Gastrocnemius medialis (tissue), 4 donors: ENCODE data around the gene ENG. TPM values are rescaled to one million over a fixed set of nuclear protein-coding genes. Genes with fewer than 3 reads are reported as not detected.

Experiments
- ATAC-seq, 2 donors: fragments of 150-250 bp; one replicate each; pipeline ENCODE4 v1.9.1; 2016
- DNase-seq, 2 donors: peaks; one replicate each; pipeline ENCODE4 v3.0.0-alpha.2; 2019
- H3K27ac ChIP-seq, 4 donors: fragments of 200-600 bp; sonication (generic); 1 replicate in 1 of 4; 2 replicates in 3 of 4; pipeline ENCODE4 v1.5.1; 2016 to 2018; ENCODE audit warnings: mild to moderate bottlenecking in 2 of 4, moderate library complexity in 1 of 4
- H3K27me3 ChIP-seq, 3 donors: fragments of 200-600 bp; sonication (generic) in 2 of 3; 1 replicate in 1 of 3; 2 replicates in 2 of 3; pipeline versions ENCODE4 v1.5.1 to v1.6.0; 2016 to 2019; ENCODE audit warnings: mild to moderate bottlenecking in 1 of 3, moderate library complexity in 1 of 3
- H3K36me3 ChIP-seq, 2 donors: fragments of 200-600 bp; sonication (generic) in 1 of 2; one replicate each; pipeline ENCODE4 v1.5.1; 2017 to 2018
- H3K4me1 ChIP-seq, 2 donors: fragments of 200-600 bp; sonication (generic) in 1 of 2; one replicate each; pipeline ENCODE4 v1.5.1; 2016 to 2017; ENCODE audit warnings: mild to moderate bottlenecking in 2 of 2
- H3K4me3 ChIP-seq, 4 donors: fragments of 200-600 bp; sonication (generic) in 3 of 4; 1 replicate in 1 of 4; 2 replicates in 3 of 4; pipeline ENCODE4 v1.5.1; 2016 to 2019; ENCODE audit warnings: mild to moderate bottlenecking in 2 of 4
- H3K9me3 ChIP-seq, 3 donors: fragments of 200-600 bp; sonication (generic) in 2 of 3; 1 replicate in 1 of 3; 2 replicates in 2 of 3; pipeline ENCODE4 v1.5.1; 2016 to 2019
- CTCF ChIP-seq, 5 experiments: fragments of 450-650 bp in 3 of 5; fragments of 200-600 bp in 2 of 5; sonication (generic) in 2 of 5; IDR thresholded peaks in 4 of 5; conservative IDR thresholded peaks in 1 of 5; 1 replicate in 4 of 5; 2 replicates in 1 of 5; pipeline ENCODE4 v1.5.1; 2016 to 2019; ENCODE audit warnings: antibody characterized with exemption in 5 of 5, mild to moderate bottlenecking in 3 of 5, moderate library complexity in 3 of 5
- POLR2A ChIP-seq, 2 donors: fragments of 450-650 bp; IDR thresholded peaks; one replicate each; pipeline ENCODE4 v1.6.1; 2017; ENCODE audit warnings: antibody characterized with exemption in 2 of 2, mild to moderate bottlenecking in 2 of 2, moderate library complexity in 2 of 2
- in situ Hi-C, 4 donors: fragments of 200-750 bp; cut with MboI; loops; one replicate each; pipeline versions ENCODE4 v1.15.0 to v1.8.0; 2017; ENCODE audit warnings: low sequenced_read_pairs in 4 of 4
- intact Hi-C: fragments of 100-400 bp; cut with DNase I; formaldehyde crosslinking; loops from one replicate; pipeline ENCODE4 v1.15.1; 2023; ENCODE audit warnings: low total_unique reads
- total RNA-seq, 4 donors: library from RNA; depleted of rRNA; stranded (reverse); fragments of >200 nt; gene quantifications; one replicate each; pipeline versions ENCODE4 v1.1.0 to v1.2.3, GENCODE V29; 2016

The ENG gene
- total RNA-seq, 4 donors from 2014 or later = 27.4 to 49.8 (median 32.6) TPM

- peaks cover 23 to 40% of the 10 kb centered on the region in 2 donors for H3K4me1 ChIP-seq
- DNase-seq (no peak), ATAC-seq (peak; percentile 18 to 30)
- intact Hi-C loops = loop anchor here (5.0 kb wide), 1 partner anchor 446 kb away; the partner anchor contains the start of genes LRSAM1 and RPL12
- in situ Hi-C loops = no loop called here
- no peaks in the 10 kb centered on the region for H3K27me3 ChIP-seq
- no peak for TF ChIP-seq POLR2A (IDR thresholded peaks at IDR 0.05)
- no peak for TF ChIP-seq CTCF (IDR thresholded peaks at IDR 0.05 in 4 of 5, conservative IDR thresholded peaks at IDR 0.05 in 1 of 5)
- H3K9me3 ChIP-seq = no peaks in the 10 kb centered on the region
- peak overlapping the region; percentile 90 to 97 (median 93) for H3K27ac ChIP-seq
- peak overlapping the region; percentile 89 to 94 (median 90) for H3K4me3 ChIP-seq
- H3K36me3 ChIP-seq = peaks cover 0 to 25% of the 10 kb centered on the region in 2 donors
Measured at GRCh38 chr9:127898433-127899127, 44.1 kb upstream of the ENG start.

DNA sequence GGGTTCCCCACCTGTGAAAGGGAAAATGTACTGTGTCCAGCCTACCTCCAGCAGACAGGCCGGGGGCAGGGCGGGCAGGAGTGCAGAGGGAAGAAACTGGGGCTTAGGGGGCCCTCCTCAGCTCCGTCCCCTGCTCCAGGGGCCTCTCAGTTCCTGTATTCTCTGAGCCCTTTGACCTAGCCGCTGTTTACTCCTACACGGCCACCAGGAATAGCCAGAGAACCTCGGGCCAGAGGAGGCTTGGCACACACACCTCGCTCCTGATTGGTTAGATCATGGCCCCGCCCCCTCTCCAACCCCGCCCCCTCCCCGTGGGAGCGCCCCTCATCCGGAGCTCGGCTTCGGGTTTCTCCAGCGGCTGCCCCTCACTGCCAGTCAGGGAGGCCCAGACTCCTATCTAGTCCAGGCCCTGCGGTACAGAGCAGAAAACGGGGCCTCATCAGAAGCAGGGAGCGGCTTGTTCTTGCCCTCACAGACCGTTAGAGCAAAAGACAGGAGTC is 42.8 kb upstream of the ENG start:
- in situ Hi-C loops = no loop called here
- Histone ChIP-seq H3K4me1 (peaks cover 22 to 35% of the 10 kb centered on the region in 2 donors), H3K4me3 (peak overlapping the region; percentile 89 to 94 (median 90)), H3K27ac (peak overlapping the region; percentile 90 to 97 (median 93)), H3K36me3 (peaks cover 0 to 38% of the 10 kb centered on the region in 2 donors), H3K9me3 (no peaks in the 10 kb centered on the region), H3K27me3 (no peaks in the 10 kb centered on the region)
- peak; percentile 89 to 93 for DNase-seq
- ATAC-seq = peak; percentile 88
- intact Hi-C loops = loop anchor here (1.0 to 5.0 kb wide), 3 partner anchors 20 to 445 kb away; partner anchors contain the start of genes AK1, LRSAM1, RPL12 and ST6GALNAC4
- peak in 1 of 5 experiments; percentile 6 for TF ChIP-seq CTCF (IDR thresholded peaks at IDR 0.05 in 4 of 5, conservative IDR thresholded peaks at IDR 0.05 in 1 of 5)
- peak; percentile 42 to 72 for TF ChIP-seq POLR2A (IDR thresholded peaks at IDR 0.05)

- no peaks in the 10 kb centered on the region for H3K27me3 ChIP-seq
- intact Hi-C loops = loop anchor here (1.0 to 5.0 kb wide), 3 partner anchors 19 to 444 kb away; partner anchors contain the start of genes AK1, LRSAM1, RPL12 and ST6GALNAC4
- no peak for DNase-seq
- H3K9me3 ChIP-seq = no peaks in the 10 kb centered on the region
- TF ChIP-seq POLR2A (IDR thresholded peaks at IDR 0.05) (no peak), CTCF (IDR thresholded peaks at IDR 0.05 in 4 of 5, conservative IDR thresholded peaks at IDR 0.05 in 1 of 5) (no peak)
- H3K36me3 ChIP-seq = peaks cover 0 to 44% of the 10 kb centered on the region in 2 donors
- peak overlapping the region; percentile 89 to 94 (median 90) for H3K4me3 ChIP-seq
- peak overlapping the region; percentile 90 to 97 (median 93) for H3K27ac ChIP-seq
- peaks cover 22 to 35% of the 10 kb centered on the region in 2 donors for H3K4me1 ChIP-seq
- in situ Hi-C loops = no loop called here
- peak in 1 of 2 donors; percentile 3 for ATAC-seq
Measured at GRCh38 chr9:127896395-127897192, 42.1 kb upstream of the ENG start.

- no peaks in the 10 kb centered on the region for H3K27me3 ChIP-seq
- intact Hi-C loops = loop anchor here (5.0 kb wide), 1 partner anchor 444 kb away; the partner anchor contains the start of genes LRSAM1 and RPL12
- peak overlapping the region in 1 of 4 donors; percentile 90 for H3K4me3 ChIP-seq
- no peaks in the 10 kb centered on the region for H3K9me3 ChIP-seq
- H3K27ac ChIP-seq = peak overlapping the region; percentile 90 to 97 (median 93)
- TF ChIP-seq CTCF (IDR thresholded peaks at IDR 0.05 in 4 of 5, conservative IDR thresholded peaks at IDR 0.05 in 1 of 5) = no peak
- no peak for TF ChIP-seq POLR2A (IDR thresholded peaks at IDR 0.05)
- DNase-seq (no peak), ATAC-seq (no peak)
- H3K36me3 ChIP-seq = peaks cover 0 to 50% of the 10 kb centered on the region in 2 donors
- in situ Hi-C loops = no loop called here
- H3K4me1 ChIP-seq = peaks cover 22 to 35% of the 10 kb centered on the region in 2 donors
Measured at GRCh38 chr9:127895811-127896210, 41.4 kb upstream of the ENG start.
